Middle frontal gyrus (tissue), 1 donor: ENCODE measurements around the gene RASL10B.
"Not testable (repeated sequence)": the region's sequence is repeated elsewhere in the genome, so short reads cannot be mapped to it uniquely, and the experiment has no call there.

Experiments used
- DNase-seq: peaks from one replicate; pipeline ENCODE4 v3.0.0-alpha.2; 2015; ENCODE audit warnings: low spot score; ENCODE audit errors: extremely low spot score

RASL10B gene

GRCh38 chr17:35742496-35742895, 11.1 kb downstream of the RASL10B start:
- no peak for DNase-seq

DNA sequence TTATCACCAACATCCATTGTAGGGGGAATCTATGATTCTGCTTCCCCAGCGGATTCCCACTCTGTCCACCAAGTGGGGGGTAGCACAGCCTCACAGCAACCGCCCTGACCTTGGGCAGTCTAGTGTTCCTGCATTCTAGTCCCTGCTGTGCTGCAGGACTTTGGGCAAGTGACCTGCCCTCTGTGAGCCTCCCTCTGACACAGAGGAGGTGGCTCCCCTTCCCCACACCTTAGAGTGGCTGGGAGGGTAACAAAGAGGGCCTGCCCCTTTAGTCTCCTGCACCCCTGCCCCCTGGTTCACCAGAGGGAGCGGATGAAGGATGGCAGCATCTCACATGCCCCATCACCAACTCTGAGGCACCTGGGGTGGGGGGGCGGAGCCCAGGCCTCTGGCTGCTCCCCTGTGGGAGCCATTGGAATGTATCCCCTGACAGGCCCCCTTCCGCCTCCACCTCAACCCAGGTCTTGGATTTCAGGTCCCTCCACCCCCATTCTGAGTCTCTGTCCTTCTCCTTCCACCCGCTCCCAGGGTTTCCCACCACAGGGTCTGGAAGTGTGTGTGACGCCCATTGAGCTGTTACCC, 11.5 kb downstream of the RASL10B start:
- DNase-seq, result no peak

GRCh38 chr17:35743626-35744328, 12.3 kb downstream of the RASL10B start:
- DNase-seq, result no peak

- DNase-seq, result no peak
These were observed 13.4 kb downstream of the RASL10B start for GRCh38 chr17:35744830-35745229.

- no peak for DNase-seq
These were observed 13.8 kb downstream of the RASL10B start for GRCh38 chr17:35745246-35745645.

DNA sequence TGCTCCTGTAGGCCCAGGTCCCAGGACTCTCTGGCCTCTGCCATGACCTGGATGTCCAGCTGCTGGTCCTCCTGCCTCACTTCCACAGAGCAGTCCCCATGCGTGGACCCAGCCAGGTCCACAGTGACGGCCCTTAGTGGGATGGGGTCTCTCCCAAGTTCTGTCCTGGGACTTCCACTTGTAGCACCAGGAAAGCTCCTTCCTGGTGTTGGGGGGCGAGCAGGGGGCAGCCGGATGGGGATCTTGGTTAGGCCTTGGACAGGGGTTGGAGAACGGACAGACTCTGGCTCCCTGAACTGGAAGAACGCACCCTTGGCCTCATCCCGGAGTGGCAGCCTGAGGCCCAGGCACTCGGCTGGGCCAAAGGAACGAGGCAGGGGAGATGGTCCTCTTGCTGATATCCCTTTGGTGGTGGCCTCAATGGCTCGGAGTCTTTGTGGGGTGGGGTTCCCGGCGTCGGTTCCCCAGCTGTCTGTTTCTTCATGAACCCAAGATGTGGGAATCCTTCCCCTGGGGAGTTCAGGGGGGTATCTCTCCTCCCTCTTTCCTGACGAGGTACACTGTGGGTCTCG, 14.4 kb downstream of the RASL10B start:
- no peak for DNase-seq

- peak; percentile 72 for DNase-seq
These were observed 16.1 kb downstream of the RASL10B start for GRCh38 chr17:35747540-35748017.

DNA sequence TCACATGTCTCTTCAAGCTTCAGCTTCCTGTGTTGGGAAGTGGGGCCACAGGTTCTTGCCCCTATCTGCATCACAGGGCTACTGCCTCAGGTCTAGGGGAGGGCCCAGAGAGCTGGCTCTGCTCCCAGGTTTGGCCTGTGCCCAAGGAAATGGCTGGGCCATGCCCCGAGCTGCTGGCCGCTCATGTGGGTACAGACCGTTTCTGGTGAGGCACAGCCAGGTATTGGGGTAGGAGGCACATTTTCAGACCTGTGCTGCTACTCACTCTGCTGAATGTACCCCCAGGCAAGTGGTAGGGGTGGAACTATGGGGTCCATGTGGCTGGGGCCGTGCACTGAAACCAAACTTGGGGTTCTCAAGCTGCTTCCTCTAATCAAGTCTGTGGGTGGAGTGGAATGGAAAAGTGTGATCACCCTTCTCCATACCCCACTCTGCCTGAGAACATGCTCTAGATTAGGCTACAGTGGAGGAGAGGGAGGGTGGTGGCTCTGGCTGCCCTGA, 17.0 kb downstream of the RASL10B start:
- DNase-seq, result no peak

GRCh38 chr17:35748979-35749378, 17.5 kb downstream of the RASL10B start:
- DNase-seq, result no peak

DNA sequence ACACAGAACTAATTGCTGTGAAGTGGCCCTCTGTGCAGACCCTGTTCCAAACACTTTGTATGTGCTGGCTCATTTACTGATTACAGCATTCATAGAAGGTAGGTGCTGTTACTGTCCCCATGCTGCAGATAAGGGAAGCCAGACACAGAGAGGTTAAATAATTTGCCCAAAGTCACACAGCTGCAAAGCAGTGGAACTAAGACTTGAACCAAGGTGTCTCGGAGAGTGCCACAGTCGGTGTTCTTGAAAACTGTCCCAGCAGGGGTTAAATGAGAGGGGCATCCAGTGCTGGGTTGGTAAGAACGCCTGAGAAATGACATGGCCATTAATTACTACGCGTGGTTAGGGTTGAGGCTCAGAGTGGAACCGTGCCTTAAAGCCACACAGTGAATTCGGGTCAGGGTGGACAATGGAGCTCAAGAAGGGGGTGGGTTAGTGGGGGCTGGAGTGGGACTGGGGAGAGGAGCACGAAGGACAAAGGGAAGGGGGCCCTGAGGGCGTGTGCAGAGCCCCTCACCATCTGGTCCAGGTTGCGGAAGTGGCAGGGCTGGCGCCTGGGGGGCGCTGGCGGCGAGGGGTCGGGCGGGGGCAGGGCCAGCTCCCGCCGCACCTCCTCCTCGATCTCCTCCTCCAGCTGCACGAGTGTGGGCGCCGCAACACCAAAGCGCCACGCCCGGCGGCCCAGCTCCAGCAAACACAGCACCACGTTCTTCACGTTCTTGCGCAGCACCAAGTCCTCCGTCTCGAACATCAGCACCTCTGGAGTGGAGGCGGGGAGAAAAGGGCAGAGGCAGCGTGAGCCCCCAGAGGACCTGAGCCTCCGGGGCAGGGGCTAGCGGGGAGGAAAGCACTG, 18.3 kb downstream of the RASL10B start:
- no peak for DNase-seq

DNA sequence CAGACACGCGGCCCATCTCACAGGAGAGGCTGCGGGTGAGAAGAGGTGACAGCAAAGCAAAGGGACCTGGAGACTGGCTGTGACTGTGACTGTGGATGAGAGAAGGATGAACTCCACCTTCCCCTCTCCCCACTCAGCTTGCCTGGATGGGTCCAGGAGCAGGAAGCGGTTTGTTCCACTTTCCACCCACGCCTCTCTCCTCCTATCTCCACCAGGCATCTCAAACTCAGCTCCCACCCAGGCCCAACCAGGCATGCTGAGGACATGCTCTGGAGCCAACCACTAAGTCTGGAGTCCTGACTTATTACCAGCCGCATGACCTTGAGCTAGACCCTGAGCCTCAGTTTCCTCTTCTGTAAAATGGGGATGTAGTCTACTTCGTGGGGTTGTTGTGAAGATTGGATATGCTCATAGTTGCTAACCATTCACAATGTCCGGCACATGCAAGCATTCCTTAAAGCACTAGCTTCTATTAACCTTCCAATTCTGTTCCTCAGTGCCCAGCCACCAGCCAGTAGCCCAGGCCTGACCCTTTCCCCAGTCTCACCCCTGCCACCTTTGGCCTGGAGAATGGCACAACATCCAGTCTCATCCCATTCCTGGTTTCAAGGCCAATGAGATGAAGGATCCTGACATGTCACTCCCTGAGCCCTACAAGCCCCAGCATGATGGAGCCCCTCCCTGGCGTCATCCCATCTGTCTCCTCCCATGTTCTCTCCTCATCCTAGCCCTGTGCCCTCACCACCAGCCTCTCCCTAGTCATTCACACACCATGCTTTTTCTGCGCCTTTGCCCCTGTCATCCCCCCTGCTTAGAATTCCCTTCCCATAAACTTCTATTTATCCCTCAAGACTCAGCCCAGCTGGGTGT, 19.3 kb downstream of the RASL10B start:
- DNase-seq, result no peak

GRCh38 chr17:35751541-35751940, 20.1 kb downstream of the RASL10B start:
- DNase-seq, result not testable (repeated sequence)

DNA sequence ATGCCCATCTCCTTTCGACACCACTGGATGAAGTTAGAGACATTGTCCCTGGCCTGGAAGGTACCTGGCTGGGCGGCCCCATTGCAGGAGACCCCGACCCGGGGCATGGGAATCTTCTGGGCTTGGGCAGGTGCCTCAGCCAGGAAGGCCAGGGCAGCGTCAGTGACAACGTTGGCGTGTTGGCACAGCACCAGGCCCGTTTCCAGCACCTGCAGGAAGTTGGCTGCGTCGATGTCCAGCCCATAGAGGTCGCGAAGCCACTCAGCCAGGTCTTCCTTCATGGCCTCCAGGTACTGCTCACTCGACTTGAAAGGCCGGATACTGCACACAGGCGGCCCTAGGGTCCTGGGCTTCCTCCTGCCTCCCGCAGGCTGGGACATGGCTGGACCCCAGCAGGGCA, 21.0 kb downstream of the RASL10B start:
- DNase-seq, result no peak

GRCh38 chr17:35752945-35753764, 21.7 kb downstream of the RASL10B start, which contains the start of gene GAS2L2:
Gene GAS2L2, minus strand, starts transcription at chr17:35753239. Its CDS starts 389 bp downstream, at chr17:35752850.
- DNase-seq, result no peak

GRCh38 chr17:35757243-35757642, 25.8 kb downstream of the RASL10B start:
- DNase-seq, result no peak

GRCh38 chr17:35760587-35760986, 29.1 kb downstream of the RASL10B start, which contains the start of gene C17orf50:
Gene C17orf50, plus strand, starts transcription at chr17:35760887. Its CDS starts 55 bp downstream, at chr17:35760942.
- DNase-seq, result no peak

GRCh38 chr17:35761601-35762000, 30.2 kb downstream of the RASL10B start:
- DNase-seq, result no peak

DNA sequence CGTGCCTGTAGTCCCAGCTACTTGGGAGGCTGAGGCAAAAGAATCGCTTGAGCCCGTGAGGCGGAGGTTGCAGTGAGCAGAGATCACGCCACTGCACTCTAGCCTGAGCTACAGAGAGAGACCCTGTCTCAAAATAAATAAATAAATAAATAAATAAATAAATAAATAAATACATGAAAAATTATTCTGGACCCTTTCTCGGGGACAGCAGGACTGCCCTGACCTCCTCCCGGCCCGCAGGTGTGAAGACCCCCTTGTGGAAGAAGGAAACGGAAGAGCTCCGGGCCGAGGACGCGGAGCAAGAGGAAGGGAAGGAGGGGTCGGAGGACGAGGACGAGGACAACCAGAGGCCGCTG, 32.3 kb downstream of the RASL10B start:
- no peak for DNase-seq

DNA sequence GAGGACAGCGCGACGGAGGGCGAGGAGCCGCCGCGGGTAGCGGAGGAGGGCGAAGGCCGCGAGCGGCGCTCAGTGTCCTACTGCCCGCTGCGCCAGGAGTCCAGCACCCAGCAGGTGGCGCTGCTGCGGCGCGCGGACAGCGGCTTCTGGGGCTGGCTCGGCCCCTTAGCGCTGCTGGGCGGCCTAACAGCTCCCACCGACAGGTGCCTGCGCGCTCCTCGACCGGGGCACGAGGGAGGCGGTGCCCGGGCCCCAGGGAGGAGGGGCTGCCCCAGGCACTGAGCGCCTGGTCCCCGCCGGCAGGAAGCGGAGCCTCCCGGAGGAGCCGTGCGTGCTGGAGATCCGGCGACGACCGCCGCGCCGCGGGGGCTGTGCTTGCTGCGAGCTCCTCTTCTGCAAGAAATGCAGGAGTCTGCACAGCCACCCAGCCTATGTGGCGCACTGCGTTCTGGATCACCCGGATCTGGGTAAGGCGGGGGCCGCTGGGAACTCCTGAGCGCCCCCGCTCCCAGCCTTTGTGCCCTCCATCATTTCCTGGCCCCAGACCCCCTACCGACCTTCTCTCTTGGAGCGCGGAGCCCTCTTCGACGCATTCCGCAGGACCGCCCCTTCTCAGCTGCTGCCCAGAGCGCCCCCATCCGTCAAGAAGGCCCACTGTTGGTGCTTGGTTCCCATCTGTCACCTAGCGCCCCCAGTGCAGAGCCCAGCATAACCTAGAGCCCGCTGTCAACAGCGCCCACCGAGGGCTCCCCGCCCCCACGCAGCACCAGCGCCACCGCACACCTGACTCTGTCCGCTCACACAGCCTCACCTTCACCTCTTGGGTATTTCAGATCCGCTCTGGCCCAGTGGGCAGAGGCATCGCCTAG, 32.9 kb downstream of the RASL10B start:
- peak; percentile 82 for DNase-seq
